HepG2 (cell line): ENCODE measurements around the gene ALG3. TPM values are rescaled to one million over a fixed set of nuclear protein-coding genes. Genes with fewer than 3 reads are reported as not detected.

ENCODE experiments used
- BHLHE40 ChIP-seq: IDR thresholded peaks from 2 replicates; pipeline ENCODE4 v1.6.1; 2011; ENCODE audit warnings: low read length, improper control_type of control experiment
- DMTF1 ChIP-seq: sonication (generic); formaldehyde crosslinking; IDR thresholded peaks from 2 replicates; pipeline ENCODE4 v1.4.0; 2020; ENCODE audit warnings: mild to moderate bottlenecking, missing genetic modification reagents
- FUBP1 ChIP-seq: sonication (generic); formaldehyde crosslinking; IDR thresholded peaks from 2 replicates; pipeline ENCODE4 v1.5.1; 2020; ENCODE audit warnings: missing genetic modification reagents, mild to moderate bottlenecking, borderline replicate concordance
- GPBP1L1 ChIP-seq: sonication (generic); formaldehyde crosslinking; IDR thresholded peaks from 2 replicates; pipeline ENCODE4 v1.5.0; 2020; ENCODE audit warnings: mild to moderate bottlenecking, missing genetic modification reagents
- IRF1 ChIP-seq: sonication (generic); formaldehyde crosslinking; IDR thresholded peaks from 2 replicates; pipeline ENCODE4 v1.4.0; 2020; ENCODE audit warnings: low read depth, mild to moderate bottlenecking, missing genetic modification reagents
- LCORL ChIP-seq, 2 experiments: fragments of 450-650 bp in 1 of 2; sonication (generic) in 1 of 2; formaldehyde crosslinking in 1 of 2; IDR thresholded peaks; 2 replicates each; pipeline versions ENCODE4 v1.5.0 to v1.6.1; 2017 to 2020; ENCODE audit warnings: antibody characterized with exemption in 1 of 2, missing genetic modification reagents in 1 of 2
- PHF5A ChIP-seq: IDR thresholded peaks from one replicate; pipeline ENCODE4 v1.6.1; 2018; ENCODE audit warnings: low read depth, missing genetic modification reagents; ENCODE audit not compliant: unreplicated experiment
- POLR2AphosphoS2 ChIP-seq: IDR thresholded peaks from 2 replicates; pipeline ENCODE4 v1.6.1; 2011; ENCODE audit warnings: low read depth, low read length, improper control_type of control experiment
- RFX5 ChIP-seq: IDR thresholded peaks from 2 replicates; pipeline ENCODE4 v1.6.1; 2011; ENCODE audit warnings: low read depth, low read length, improper control_type of control experiment
- ZFP36L2 ChIP-seq: sonication (generic); formaldehyde crosslinking; IDR thresholded peaks from 2 replicates; pipeline ENCODE4 v1.4.0; 2020; ENCODE audit warnings: missing genetic modification reagents
- ZFP37 ChIP-seq: sonication (generic); formaldehyde crosslinking; IDR thresholded peaks from 2 replicates; pipeline ENCODE4 v1.4.0; 2020; ENCODE audit warnings: missing genetic modification reagents, borderline replicate concordance
- ZMAT3 ChIP-seq: sonication (generic); formaldehyde crosslinking; conservative IDR thresholded peaks from 2 replicates; pipeline ENCODE4 v1.7.0; 2021; ENCODE audit warnings: missing genetic modification reagents
- ZNF253 ChIP-seq: sonication (generic); formaldehyde crosslinking; IDR thresholded peaks from 2 replicates; pipeline ENCODE4 v1.8.0; 2022; ENCODE audit warnings: mild to moderate bottlenecking, missing genetic modification reagents, borderline replicate concordance
- ZNF281 ChIP-seq: sonication (generic); formaldehyde crosslinking; IDR thresholded peaks from 2 replicates; pipeline ENCODE4 v1.4.0; 2020; ENCODE audit warnings: missing genetic modification reagents, borderline replicate concordance
- ZNF282 ChIP-seq: fragments of 450-650 bp; IDR thresholded peaks from 2 replicates; pipeline ENCODE4 v1.6.1; 2018; ENCODE audit not compliant: partially characterized antibody
- ZNF383 ChIP-seq: sonication (generic); formaldehyde crosslinking; IDR thresholded peaks from 2 replicates; pipeline ENCODE4 v1.4.0; 2020; ENCODE audit warnings: missing genetic modification reagents, mild to moderate bottlenecking, borderline replicate concordance
- ZNF773 ChIP-seq: sonication (generic); formaldehyde crosslinking; IDR thresholded peaks from 2 replicates; pipeline ENCODE4 v1.4.0; 2020; ENCODE audit warnings: missing genetic modification reagents, borderline replicate concordance
- ZSCAN20 ChIP-seq: sonication (generic); formaldehyde crosslinking; IDR thresholded peaks from 2 replicates; pipeline ENCODE4 v1.4.0; 2020; ENCODE audit warnings: missing genetic modification reagents, mild to moderate bottlenecking, borderline replicate concordance
- polyA plus RNA-seq, 8 experiments: library from polyadenylated mRNA; depleted of rRNA in 3 of 8; stranded (reverse) in 7 of 8; unstranded in 1 of 8; fragments of >200 nt; fragmentation: Illumina TruSeq in 4 of 8; extraction: Trizol in 4 of 8; gene quantifications; 2 replicates each; pipeline versions ENCODE4 v1.2.1 to v1.2.3, GENCODE V29; 2011 to 2016; ENCODE audit warnings: low read depth in 4 of 8, missing spikeins in 1 of 8, mixed read lengths in 1 of 8; ENCODE audit not compliant: insufficient read depth in 1 of 8
- total RNA-seq, 5 experiments: library from RNA; depleted of rRNA; stranded (reverse); fragments of >200 nt; fragmentation: Illumina TruSeq; extraction: Trizol; gene quantifications; 2 replicates each; pipeline ENCODE4 v1.2.3, GENCODE V29; 2016; ENCODE audit warnings: low read depth in 1 of 5

The ALG3 gene
- total and polyA plus RNA-seq, 2 of the 13 experiments (the other 11 are each of a cell fraction or from before 2014, with no cell fraction given), result 46.6 to 57.1 TPM

GRCh38 chr3:184248454-184249411, at the start of gene ALG3 (continued):
- TF ChIP-seq DMTF1 (CRISPR knock-in tag) (0 out of 2 replicates have a peak, but pooled peaks have one; percentile 29), ZNF773 (CRISPR knock-in tag) (peak; percentile 91), ZNF253 (CRISPR knock-in tag) (no peak; the same call in 1 of the 2 replicates), ZNF383 (CRISPR knock-in tag) (no peak), ZSCAN20 (CRISPR knock-in tag) (no peak), BHLHE40 (peak; percentile 79), GPBP1L1 (CRISPR knock-in tag) (no peak), ZFP36L2 (CRISPR knock-in tag) (0 out of 2 replicates have a peak, but pooled peaks have one; percentile 55), IRF1 (CRISPR knock-in tag) (no peak), PHF5A (CRISPR knock-in tag) (no peak), FUBP1 (CRISPR knock-in tag) (no peak), ZNF282 (no peak), RFX5 (no peak), POLR2AphosphoS2 (no peak), LCORL (IDR thresholded peaks at IDR 0.05) (no peak), LCORL (CRISPR knock-in tag; IDR thresholded peaks at IDR 0.05) (peak; percentile 57; the same call in 1 of the 2 replicates), ZMAT3 (CRISPR knock-in tag) (peak; percentile 67), ZFP37 (CRISPR knock-in tag) (no peak), ZNF281 (CRISPR knock-in tag) (peak; percentile 33; the same call in 1 of the 2 replicates)
